SU-DHL-6 (cell line): ENCODE data around the gene GALNT10.

Source experiments
- EZH2phosphoT487 ChIP-seq: fragments of 200-600 bp; sonication (generic), shearing (Covaris generic); conservative IDR thresholded peaks from 2 replicates; pipeline ENCODE4 v1.6.1; 2018; ENCODE audit warnings: mild to moderate bottlenecking, antibody characterized with exemption, low read length, moderate library complexity, mixed read lengths
- TF ChIP-seq, protein P1 (sequence below): fragments of 200-600 bp; sonication (generic); IDR thresholded peaks from one replicate; pipeline ENCODE4 v1.5.1; 2017; ENCODE audit warnings: antibody characterized with exemption, mild to moderate bottlenecking, low read length, moderate library complexity; ENCODE audit not compliant: insufficient read depth, poor library complexity, severe bottlenecking

DNA sequence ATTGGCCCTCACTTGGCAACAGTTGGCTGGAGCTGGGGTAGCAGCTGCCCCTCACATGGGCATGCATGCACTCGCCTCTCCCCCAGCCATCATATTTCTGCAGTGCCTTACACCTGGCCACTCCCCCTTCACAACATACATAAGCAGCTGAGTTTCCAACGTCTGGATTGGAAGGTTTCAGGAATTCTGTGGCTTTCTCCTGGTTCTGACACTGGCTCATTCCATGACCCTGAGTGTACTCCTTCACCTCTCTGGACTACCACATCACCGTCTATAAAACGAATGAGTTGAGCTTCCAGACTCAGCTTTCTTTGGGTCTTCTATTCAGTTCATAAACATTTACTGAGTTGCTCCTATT lies 84.3 kb downstream of the GALNT10 start:
- TF ChIP-seq, protein P1, sequence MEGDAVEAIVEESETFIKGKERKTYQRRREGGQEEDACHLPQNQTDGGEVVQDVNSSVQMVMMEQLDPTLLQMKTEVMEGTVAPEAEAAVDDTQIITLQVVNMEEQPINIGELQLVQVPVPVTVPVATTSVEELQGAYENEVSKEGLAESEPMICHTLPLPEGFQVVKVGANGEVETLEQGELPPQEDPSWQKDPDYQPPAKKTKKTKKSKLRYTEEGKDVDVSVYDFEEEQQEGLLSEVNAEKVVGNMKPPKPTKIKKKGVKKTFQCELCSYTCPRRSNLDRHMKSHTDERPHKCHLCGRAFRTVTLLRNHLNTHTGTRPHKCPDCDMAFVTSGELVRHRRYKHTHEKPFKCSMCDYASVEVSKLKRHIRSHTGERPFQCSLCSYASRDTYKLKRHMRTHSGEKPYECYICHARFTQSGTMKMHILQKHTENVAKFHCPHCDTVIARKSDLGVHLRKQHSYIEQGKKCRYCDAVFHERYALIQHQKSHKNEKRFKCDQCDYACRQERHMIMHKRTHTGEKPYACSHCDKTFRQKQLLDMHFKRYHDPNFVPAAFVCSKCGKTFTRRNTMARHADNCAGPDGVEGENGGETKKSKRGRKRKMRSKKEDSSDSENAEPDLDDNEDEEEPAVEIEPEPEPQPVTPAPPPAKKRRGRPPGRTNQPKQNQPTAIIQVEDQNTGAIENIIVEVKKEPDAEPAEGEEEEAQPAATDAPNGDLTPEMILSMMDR: no peak
- no peak for TF ChIP-seq EZH2phosphoT487
